ENCODE results near the gene SLIT3.

The SLIT3 gene

DNA sequence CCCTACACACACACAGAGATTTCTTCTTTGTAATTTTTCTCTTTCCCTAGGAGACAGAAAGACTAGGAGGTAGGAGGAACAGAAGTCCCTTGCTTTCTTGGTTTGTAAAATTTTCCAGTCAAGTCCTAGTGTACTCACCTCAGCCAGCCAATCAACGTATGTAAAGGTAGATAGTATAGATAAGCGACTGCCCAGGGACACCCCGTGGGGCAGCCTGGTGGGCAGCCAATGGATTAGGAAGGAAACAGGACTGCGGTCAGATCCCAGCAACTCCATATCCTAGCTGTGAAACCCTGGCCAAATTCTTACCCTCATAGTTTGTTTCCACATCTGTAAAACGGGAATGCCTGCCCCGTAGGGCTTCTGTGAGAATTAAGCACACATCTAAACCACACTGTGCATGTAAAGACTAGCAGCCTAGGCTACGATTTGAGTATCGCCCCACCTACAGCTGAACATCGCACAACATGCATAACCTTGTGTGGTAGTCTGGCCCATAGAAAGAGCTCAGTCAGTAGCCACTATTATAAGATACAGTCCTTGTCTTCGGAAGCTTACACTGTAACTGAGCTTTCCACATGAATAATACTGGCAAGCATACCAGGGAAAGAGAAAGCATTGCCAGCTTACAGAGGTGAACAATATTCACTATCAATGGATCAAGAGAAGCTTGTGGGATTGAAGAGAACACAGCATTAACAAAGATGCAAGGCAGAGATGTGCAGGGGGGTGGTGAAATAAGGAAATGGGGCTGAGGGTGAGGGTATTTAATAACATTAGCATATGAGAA lies 368.3 kb downstream of the SLIT3 start:
- Histone ChIP-seq H3K4me1 (ENCODE audit: low read length) (no peaks in the 10 kb centered on the region), H3K36me3 (replicated peaks; ENCODE audit: low read depth, low read length) (no peaks in the 10 kb centered on the region), H3K4me2 (ENCODE audit: low read length) (no peak overlapping the region), H4K20me1 (ENCODE audit: insufficient read depth, low read length) (no peaks in the 10 kb centered on the region), H3K27ac (ENCODE audit: low read length) (no peak overlapping the region), H3K27me3 (ENCODE audit: low read depth, low read length) (peaks cover 72% of the 10 kb centered on the region), H3K4me3 (ENCODE audit: low read length) (no peak overlapping the region), H2AFZ (ENCODE audit: low read depth, low read length) (no peak overlapping the region), H3K9ac (ENCODE audit: low read length) (no peak overlapping the region), H3K79me2 (ENCODE audit: low read length) (no peaks in the 10 kb centered on the region), H3K9me3 (ENCODE audit: insufficient read depth, low read length) (no peaks in the 10 kb centered on the region)
- TF ChIP-seq EZH2phosphoT487 (IDR thresholded peaks at IDR 0.05; ENCODE audit: low read depth): no peak
- TF ChIP-seq, protein P1, sequence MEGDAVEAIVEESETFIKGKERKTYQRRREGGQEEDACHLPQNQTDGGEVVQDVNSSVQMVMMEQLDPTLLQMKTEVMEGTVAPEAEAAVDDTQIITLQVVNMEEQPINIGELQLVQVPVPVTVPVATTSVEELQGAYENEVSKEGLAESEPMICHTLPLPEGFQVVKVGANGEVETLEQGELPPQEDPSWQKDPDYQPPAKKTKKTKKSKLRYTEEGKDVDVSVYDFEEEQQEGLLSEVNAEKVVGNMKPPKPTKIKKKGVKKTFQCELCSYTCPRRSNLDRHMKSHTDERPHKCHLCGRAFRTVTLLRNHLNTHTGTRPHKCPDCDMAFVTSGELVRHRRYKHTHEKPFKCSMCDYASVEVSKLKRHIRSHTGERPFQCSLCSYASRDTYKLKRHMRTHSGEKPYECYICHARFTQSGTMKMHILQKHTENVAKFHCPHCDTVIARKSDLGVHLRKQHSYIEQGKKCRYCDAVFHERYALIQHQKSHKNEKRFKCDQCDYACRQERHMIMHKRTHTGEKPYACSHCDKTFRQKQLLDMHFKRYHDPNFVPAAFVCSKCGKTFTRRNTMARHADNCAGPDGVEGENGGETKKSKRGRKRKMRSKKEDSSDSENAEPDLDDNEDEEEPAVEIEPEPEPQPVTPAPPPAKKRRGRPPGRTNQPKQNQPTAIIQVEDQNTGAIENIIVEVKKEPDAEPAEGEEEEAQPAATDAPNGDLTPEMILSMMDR (IDR thresholded peaks at IDR 0.05; ENCODE audit: low read depth, low read length): no peak

DNA sequence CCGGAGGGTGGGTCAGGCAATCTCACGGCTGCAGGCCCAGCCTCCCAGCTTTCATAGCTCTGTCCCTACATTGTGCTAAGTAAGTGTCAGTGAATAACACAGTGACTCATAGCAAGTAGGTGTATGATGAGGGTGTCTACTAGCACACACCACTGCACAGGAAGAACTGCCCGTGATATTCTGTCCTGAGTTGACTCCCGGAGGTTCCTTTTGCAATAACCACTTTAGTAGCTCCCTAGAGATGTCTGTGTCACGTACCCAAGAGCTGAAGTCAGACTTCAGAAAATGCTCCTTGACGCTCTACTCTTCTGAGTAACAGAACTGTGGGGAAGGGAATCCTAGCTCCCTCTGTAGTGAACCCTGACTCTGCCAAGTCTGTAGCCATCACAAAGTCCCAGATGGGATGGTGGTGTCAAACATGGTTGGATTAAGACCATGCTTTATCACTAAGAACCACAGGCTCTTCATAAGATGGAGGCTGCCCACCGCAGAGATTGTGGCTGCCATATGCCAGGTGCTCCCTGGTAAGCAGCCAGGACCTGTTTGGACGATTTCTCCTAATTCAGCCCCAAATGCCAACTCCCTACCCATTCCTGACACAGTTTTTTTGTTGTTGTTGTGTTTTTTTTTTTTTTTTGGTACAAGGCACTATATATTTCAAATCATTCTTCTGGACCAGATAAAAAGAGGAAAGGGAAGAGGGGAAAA lies 369.1 kb downstream of the SLIT3 start:
- H3K79me2 ChIP-seq (ENCODE audit: low read length): no peaks in the 10 kb centered on the region
- H2AFZ ChIP-seq (ENCODE audit: low read depth, low read length): no peak overlapping the region
- H3K9ac ChIP-seq (ENCODE audit: low read length): no peak overlapping the region
- H4K20me1 ChIP-seq (ENCODE audit: insufficient read depth, low read length): no peaks in the 10 kb centered on the region
- H3K4me3 ChIP-seq (ENCODE audit: low read length): no peak overlapping the region
- no peaks in the 10 kb centered on the region for H3K36me3 ChIP-seq (replicated peaks; ENCODE audit: low read depth, low read length)
- H3K4me2 ChIP-seq (ENCODE audit: low read length): no peak overlapping the region
- TF ChIP-seq, protein P1 (IDR thresholded peaks at IDR 0.05; ENCODE audit: low read depth, low read length): no peak
- TF ChIP-seq EZH2phosphoT487 (IDR thresholded peaks at IDR 0.05; ENCODE audit: low read depth): no peak
- no peaks in the 10 kb centered on the region for H3K4me1 ChIP-seq (ENCODE audit: low read length)
- peaks cover 76% of the 10 kb centered on the region for H3K27me3 ChIP-seq (ENCODE audit: low read depth, low read length)
- no peak overlapping the region for H3K27ac ChIP-seq (ENCODE audit: low read length)
- H3K9me3 ChIP-seq (ENCODE audit: insufficient read depth, low read length): no peaks in the 10 kb centered on the region

DNA sequence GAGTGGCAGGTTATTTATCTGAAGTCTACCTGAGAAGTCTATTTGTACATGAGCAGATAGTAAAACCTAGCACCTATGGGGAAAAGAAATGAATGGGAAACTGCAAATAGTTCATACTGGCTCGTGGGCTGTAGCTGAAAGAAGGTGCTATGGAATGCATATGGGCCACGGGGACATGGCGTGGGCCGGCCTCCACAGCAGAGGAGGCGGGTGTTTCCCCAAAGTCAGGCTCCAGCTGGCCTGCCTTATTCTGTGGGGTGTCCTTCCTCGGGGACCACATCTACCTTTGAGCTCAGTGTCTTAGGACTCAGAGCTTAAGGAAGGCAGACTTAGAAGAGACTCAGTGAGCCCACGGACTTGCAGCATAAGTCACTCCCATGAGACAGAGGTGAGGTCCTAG lies 371.3 kb downstream of the SLIT3 start:
- Histone ChIP-seq H3K4me2 (ENCODE audit: low read length) (no peak overlapping the region), H3K4me1 (ENCODE audit: low read length) (no peaks in the 10 kb centered on the region), H3K9me3 (ENCODE audit: insufficient read depth, low read length) (no peaks in the 10 kb centered on the region), H4K20me1 (ENCODE audit: insufficient read depth, low read length) (no peaks in the 10 kb centered on the region), H2AFZ (ENCODE audit: low read depth, low read length) (no peak overlapping the region), H3K4me3 (ENCODE audit: low read length) (no peak overlapping the region), H3K27me3 (ENCODE audit: low read depth, low read length) (peaks cover 83% of the 10 kb centered on the region), H3K79me2 (ENCODE audit: low read length) (no peaks in the 10 kb centered on the region), H3K27ac (ENCODE audit: low read length) (no peak overlapping the region), H3K9ac (ENCODE audit: low read length) (no peak overlapping the region), H3K36me3 (replicated peaks; ENCODE audit: low read depth, low read length) (no peaks in the 10 kb centered on the region)
- TF ChIP-seq, protein P1 (IDR thresholded peaks at IDR 0.05; ENCODE audit: low read depth, low read length): no peak
- no peak for TF ChIP-seq EZH2phosphoT487 (IDR thresholded peaks at IDR 0.05; ENCODE audit: low read depth)

DNA sequence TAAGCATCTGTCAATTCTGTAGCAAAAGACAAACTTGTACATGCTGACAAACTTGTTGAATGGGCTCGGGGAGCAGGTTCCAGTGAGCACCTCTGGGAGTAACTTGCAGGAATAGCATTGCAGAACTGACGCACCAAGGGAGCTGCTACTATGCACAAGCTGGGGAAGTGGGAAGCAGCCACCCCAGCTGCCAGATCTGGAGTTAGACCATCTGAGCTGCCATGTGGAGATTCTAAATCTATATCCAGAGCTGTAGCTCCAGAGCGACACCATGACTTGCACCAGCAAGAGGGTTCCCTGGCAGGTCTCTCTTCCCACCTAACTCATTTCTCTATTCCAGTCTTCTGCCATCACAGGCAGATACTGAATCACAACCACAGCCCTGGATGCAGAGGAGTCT lies 375.8 kb downstream of the SLIT3 start:
- Histone ChIP-seq H3K27ac (ENCODE audit: low read length) (no peak overlapping the region), H3K36me3 (replicated peaks; ENCODE audit: low read depth, low read length) (no peaks in the 10 kb centered on the region), H3K4me2 (ENCODE audit: low read length) (no peak overlapping the region), H3K9ac (ENCODE audit: low read length) (no peak overlapping the region), H3K27me3 (ENCODE audit: low read depth, low read length) (peaks cover 72% of the 10 kb centered on the region), H4K20me1 (ENCODE audit: insufficient read depth, low read length) (no peaks in the 10 kb centered on the region), H2AFZ (ENCODE audit: low read depth, low read length) (no peak overlapping the region), H3K9me3 (ENCODE audit: insufficient read depth, low read length) (no peaks in the 10 kb centered on the region), H3K4me1 (ENCODE audit: low read length) (peaks cover 5% of the 10 kb centered on the region), H3K79me2 (ENCODE audit: low read length) (no peaks in the 10 kb centered on the region), H3K4me3 (ENCODE audit: low read length) (no peak overlapping the region)
- TF ChIP-seq, protein P1 (IDR thresholded peaks at IDR 0.05; ENCODE audit: low read depth, low read length): no peak
- no peak for TF ChIP-seq EZH2phosphoT487 (IDR thresholded peaks at IDR 0.05; ENCODE audit: low read depth)
